ENCODE data around the gene LRCH1. TPM values are rescaled to one million over a fixed set of nuclear protein-coding genes. Genes with fewer than 3 reads are reported as not detected.
"Not testable (repeated sequence)": the region's sequence is repeated elsewhere in the genome, so short reads cannot be mapped to it uniquely, and the experiment has no call there.

Gene LRCH1
- total RNA-seq, 1 donor: 10.0 TPM

DNA sequence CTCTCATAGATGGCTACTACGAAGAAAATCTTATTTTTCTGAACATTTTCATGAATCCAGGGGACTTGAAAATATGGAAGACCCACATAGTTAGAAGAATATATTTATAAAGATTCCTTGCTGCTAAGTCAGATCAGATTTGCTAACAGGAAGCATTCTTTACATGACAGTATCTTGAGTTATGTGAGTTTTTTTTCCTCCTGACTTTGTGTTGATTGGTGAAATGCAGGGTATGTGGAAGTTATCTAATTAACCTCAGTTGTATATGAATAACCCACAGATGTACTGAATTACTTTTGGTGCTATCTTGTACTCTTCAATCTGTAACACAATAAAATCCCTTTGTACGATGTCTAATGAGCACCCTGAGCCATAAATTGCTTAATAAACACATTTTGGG lies 190.2 kb downstream of the LRCH1 start:
- DNase-seq (ENCODE audit: low read depth in 2 of 3, low spot score in 2 of 3): no peak

DNA sequence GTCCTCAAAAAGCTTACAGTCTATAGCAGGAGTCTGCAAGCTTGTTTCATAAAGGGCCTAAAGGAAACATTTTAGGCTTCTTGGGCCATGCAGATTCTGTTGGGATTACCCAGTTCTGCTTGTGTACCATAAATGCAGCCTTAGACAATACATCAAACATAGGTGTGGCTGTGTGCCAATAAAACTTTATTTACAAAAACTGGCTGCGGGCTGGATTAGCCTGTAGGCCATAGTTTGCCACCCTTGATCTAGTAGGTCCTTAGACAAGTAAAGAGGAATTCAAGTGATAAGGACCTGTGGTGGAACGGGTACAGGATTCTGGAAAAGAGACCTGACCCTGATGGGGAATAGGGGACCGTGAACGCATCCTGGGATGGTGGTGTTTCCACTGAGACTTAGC lies 192.1 kb downstream of the LRCH1 start:
- no peak for DNase-seq (ENCODE audit: low read depth in 2 of 3, low spot score in 2 of 3)

DNA sequence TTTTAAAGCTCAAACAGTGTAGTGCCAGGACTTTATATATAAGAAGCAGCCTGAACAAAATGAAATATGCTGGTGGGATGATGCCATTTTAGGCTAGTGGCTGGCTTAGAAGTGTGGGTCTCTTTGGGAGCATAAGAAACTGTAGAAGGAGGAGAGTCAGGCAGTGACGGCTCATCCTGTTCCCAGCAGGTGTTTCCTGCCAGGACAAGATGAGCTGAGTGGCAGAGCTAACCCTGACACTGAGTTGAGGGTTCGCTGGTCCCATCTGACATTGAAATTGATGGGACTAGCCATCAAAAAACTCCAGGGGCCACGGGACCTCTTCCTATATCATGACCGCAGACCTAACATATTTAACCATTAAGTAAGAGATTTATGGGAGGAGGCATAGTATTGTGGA lies 192.7 kb downstream of the LRCH1 start:
- DNase-seq (ENCODE audit: low read depth in 2 of 3, low spot score in 2 of 3): peak in 1 of 3 donors; percentile 51

DNA sequence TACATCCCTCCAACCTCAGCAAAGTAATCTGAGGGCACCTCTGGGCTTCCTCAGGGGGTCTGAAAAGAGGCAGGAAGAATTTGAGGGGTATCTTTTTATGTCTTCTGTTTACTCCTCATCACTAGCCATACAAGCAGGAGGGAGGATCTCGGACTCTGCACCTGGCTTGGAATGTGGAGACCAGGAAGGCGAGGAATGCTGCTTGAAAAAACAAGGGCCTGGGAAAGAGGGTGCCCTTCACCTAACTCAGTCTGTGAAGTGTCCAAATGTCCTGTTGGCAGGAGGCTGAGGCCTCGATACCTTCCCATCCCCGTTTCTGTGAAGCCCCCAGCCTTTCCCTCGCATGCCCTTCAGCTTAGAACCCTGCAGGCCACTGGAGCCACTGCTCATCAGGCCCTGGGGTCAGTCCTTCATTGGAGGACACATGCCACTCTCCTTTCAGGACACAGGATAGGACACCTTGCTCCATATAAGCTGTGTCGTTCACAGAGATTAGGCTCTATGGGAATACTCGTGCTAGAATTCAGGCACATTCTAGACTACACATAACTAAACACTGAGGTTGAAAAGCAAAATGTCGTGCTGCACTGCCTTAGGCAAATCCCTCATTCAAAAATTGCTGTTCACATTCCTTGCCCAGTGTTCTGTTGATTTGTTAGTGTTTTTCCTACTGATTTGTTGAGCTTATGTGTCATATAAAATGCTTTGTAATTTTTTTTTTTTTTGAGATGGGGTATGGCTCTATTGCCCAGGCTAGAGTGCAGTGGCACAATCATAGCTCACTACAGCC lies 194.3 kb downstream of the LRCH1 start:
- DNase-seq (ENCODE audit: low read depth in 2 of 3, low spot score in 2 of 3): no peak

DNA sequence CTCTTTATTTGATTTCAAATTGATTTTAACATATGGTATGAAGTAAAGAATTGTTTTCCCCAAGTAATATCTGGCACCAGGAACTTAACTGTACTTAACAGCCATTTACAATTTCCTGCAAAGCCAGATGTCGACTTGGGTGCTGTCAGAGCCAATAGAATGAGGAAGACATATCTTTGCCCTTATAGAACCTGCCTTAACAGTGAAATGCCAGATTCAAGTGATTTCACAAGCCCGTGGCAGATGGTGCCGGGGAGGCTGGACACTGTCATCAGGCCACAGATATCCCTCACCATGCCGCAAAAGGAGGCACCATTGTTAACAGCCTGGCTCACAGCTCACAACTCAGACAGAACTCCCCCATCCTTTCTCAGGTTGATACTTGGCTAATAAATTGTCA lies 195.3 kb downstream of the LRCH1 start:
- DNase-seq (ENCODE audit: low read depth in 2 of 3, low spot score in 2 of 3): peak in 1 of 3 donors; percentile 45

DNA sequence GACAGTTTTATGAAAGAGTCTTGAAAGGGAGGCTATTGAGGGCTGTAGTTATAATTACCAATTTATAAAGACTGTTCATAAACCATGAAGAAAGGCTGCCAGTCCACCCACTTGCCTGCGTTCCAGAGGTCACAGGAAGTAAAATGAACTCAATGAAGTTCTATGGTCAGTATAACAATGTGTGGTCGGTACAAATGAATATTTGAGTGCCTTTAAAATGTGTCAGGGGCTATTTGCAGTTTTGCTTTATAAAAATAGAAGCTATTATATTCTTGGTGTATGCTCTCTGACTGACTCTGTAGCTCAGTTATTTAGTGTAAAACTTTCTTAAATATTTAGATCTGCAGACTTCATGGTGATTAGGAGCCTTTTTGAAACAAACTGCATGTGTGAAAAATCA lies 197.0 kb downstream of the LRCH1 start:
- no peak for DNase-seq (ENCODE audit: low read depth in 2 of 3, low spot score in 2 of 3)

DNA sequence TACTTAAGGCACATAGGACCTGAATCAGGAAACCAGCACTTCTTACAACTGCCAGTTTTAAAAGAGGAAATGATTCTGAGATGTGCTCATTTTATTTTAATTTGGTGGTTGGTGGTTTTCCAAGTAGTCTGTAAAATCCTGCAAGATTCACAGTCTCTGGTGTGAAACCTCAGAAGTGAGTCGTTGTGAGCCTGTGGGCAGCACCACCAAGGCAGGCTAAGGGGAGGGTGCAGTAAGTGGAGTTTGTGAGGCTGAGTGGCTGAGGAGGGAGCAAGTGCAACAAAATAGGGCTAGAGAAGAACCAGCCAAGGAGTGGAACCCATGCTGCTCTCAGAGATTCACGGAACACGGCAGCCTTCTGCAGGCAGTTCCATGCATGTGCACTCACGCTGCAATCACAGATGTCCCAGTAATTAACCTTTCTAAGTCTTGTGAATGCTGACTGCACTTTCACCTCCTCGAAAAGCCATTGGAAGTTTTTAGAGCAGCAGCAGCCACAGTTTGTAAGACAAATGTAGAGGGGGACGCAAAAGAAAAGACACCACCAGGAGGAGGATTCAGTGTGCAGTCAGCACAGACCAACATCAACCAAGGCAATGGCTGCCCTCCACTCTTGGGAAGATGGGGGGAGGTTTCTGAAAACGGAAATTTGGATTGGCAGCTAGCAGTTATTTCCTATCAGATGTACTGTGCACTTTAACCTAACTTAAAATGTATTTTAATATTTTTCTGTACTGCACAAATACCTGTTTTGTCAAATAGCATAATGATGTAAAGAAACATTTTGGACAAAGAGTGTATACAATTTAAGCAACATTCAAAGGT lies 199.1 kb downstream of the LRCH1 start:
- peak in 2 of 3 donors; percentile 78 to 86 for DNase-seq (ENCODE audit: low read depth in 2 of 3, low spot score in 2 of 3)

DNA sequence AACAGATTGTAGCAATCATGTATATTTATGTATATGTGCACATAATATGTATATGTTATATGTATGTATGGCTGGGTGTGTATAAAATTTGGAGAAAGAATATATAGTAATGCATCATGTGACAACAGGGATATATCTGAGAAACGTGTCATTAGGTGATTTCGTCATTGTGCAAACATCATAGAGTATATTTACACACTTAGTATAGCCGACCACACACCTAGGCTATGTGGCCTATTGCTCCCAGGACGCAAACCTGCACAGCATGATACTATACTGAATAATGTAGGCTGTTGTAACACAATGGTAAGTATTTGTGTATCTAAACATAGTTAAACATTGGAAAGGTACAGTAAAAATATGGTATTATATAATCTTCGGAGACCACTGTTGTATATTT lies 200.2 kb downstream of the LRCH1 start:
- DNase-seq (ENCODE audit: low read depth in 2 of 3, low spot score in 2 of 3): no peak

DNA sequence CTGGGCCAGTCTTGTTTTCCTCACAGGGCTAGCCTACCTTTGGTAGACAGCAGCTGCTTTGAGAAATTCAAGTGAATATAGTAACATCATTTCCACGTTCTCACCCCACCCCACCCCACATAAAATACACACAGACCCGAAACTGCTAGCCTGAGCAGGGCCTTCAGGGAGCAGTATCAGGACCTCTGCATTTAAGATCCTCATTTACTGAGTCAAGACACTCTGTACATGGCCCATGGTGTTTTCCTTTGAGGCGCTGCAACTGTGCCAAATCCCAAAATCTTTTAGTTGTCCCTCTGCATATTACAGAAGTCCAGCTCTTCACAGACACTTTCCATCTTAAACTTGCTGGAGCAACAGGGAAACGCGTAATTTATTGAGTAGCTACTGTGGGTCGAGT lies 200.9 kb downstream of the LRCH1 start:
- DNase-seq (ENCODE audit: low read depth in 2 of 3, low spot score in 2 of 3): no peak

DNA sequence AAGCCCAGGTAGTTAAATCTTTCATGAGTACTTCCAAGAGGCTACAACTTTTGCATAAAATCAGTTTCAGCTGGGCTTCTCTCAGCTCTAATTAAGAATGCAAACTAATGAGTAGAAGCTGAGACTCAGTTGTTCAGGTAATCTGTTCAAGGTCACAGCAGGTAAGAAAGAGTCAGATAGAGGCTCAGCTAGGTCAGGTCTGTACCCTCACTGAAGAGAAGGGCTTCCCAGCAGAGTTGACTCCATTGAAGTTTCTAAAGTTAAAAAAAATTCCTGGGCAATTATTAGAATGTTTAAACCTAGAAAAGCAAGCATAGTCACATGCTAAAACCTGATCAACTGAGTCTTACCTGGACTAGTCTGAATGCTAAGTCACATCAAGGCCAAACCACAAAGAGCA lies 201.8 kb downstream of the LRCH1 start:
- DNase-seq (ENCODE audit: low read depth in 2 of 3, low spot score in 2 of 3): no peak

DNA sequence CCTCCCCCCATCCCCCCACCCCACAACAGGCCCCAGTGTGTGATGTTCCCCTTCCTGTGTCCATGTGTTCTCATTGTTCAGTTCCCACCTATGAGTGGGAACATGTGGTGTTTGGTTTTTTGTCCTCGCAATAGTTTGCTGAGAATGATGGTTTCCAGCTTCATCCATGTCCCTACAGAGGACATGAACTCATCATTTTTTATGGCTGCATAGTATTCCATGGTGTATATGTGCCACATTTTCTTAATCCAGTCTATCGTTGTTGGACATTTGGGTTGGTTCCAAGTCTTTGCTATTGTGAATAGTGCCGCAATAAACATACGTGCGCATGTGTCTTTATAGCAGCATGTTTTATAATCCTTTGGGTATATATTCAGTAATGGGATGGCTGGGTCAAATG lies 202.5 kb downstream of the LRCH1 start:
- not testable (repeated sequence) for DNase-seq (ENCODE audit: low read depth in 2 of 3, low spot score in 2 of 3)

DNA sequence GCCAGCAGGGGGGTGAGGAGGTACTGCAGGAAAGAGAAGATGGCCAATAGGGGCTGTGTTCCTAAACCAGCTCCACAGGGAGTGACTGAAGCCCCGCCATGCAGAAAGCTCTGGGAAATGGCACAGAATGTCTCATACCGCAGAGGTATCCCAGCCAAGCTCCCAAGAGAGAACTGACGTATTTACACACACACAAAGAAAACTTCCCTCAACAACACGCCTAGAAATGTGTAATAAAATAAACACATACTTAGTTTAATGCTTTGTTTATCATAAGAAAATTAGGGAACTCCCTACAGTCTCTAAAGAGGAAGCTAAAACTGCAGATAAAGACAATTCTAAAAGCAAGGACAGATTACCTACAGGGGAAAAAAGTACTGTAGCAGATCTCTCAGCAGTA lies 204.0 kb downstream of the LRCH1 start:
- DNase-seq (ENCODE audit: low read depth in 2 of 3, low spot score in 2 of 3): peak in 1 of 3 donors; percentile 51

DNA sequence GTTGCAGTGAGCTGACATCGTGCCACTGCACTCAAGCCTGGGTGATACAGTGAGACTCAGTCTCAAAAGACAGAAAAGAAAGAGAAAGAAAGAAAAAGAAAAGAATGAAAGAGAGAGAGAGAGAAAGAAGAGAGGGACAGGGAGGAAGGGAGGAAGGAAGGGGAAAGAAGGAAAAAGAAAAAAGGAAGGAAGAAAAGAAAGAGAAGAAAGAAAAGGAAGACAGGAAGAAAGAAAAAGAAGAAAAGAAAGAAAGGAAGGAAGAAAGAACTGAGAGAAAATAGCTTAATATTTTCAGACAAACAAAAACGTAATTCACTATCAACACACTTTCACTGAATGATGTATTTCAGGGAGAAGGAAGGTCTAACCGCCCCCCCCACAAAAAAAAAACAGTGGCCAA lies 204.7 kb downstream of the LRCH1 start:
- no peak for DNase-seq (ENCODE audit: low read depth in 2 of 3, low spot score in 2 of 3)

DNA sequence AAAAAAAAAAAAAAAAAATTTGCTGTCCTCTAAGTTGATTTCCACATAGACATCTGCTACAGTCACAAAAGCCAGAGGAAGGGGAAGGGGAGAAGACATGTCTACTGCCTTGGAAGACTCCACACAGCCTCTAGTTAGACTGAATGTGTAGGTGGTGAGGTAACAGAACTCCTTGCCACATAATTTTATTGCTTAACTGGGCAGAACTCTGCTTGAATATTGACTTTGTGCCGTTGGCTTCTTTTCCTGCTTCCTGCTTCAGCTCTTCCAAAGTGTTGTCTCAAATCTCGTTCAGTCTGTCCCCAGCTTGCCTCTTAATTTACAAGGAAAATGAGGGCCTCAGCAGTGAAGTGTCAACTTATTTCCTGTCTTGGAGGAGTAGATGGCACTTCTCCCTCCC lies 206.9 kb downstream of the LRCH1 start:
- no peak for DNase-seq (ENCODE audit: low read depth in 2 of 3, low spot score in 2 of 3)

DNA sequence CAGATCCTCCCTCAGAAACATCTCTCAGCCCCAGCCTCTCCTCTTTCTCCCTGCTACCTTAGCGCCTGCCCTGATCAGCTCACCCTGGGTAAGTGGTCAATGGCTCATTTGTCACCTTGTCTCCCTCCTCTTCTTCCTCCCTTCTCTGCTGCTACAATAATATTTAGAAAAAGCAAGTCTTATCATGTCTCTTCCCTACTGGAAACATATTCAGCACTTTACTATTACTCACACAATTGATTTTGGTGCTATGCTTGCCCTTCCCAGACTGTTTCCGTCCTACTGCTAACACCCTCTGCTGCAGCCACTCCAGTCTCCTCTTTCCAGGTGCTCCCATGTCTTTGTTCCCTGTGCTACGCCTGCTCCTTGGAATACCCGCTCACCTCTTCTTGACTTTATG lies 208.2 kb downstream of the LRCH1 start:
- DNase-seq (ENCODE audit: low read depth in 2 of 3, low spot score in 2 of 3): no peak

DNA sequence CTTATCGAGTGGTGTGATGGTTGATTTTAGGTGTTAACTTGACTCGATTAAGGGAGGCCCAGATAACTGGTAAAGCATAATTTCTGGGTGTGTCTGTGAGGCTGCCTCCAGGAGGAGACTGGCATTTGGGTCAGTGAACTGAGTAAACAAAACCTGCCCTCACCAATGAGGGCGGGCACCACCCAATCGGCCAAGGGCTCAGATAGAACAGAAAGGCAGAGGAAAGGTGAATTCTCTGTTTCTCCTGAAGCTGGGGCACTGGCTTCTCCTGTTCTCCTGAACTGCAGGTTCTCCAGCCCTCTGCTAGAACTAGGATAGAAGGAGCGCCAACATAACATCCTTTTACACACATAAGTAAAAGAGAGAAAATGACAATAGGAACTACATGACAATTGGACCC lies 208.9 kb downstream of the LRCH1 start:
- no peak for DNase-seq (ENCODE audit: low read depth in 2 of 3, low spot score in 2 of 3)

DNA sequence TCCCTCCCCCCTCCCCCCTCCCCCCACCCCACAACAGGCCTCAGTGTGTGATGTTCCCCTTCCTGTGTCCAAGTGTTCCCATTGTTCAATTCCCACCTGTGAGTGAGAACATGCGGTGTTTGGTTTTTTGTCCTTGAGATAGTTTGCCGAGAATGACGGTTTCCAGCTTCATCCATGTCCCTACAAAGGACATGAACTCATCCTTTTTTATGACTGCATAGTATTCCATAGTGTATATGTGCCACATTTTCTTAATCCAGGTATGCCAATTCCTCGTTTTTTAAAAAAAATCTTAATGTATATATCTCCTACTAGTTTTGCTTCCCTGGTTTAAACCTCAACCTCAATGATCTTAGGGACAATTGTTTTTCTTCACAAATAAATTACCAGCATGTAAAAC lies 217.0 kb downstream of the LRCH1 start:
- DNase-seq (ENCODE audit: low read depth in 2 of 3, low spot score in 2 of 3): not testable (repeated sequence)

DNA sequence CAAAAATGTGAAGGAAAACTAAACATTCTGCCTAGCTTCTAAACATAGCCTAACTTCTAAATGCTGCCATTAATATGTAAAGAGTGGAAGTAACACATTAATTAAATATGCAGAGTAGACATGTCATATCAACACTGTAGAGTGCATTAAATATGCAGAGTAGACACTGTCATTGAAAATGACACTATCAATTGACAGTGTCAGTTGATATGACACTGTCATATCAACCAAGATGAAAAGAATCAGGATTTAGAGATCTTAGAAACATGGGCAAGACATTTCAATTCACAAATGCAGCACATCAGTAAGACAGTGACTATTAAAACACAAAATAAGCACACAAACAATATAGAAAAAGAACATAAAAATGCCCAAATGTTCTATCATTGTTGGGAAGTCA lies 218.7 kb downstream of the LRCH1 start:
- DNase-seq (ENCODE audit: low read depth in 2 of 3, low spot score in 2 of 3): no peak

DNA sequence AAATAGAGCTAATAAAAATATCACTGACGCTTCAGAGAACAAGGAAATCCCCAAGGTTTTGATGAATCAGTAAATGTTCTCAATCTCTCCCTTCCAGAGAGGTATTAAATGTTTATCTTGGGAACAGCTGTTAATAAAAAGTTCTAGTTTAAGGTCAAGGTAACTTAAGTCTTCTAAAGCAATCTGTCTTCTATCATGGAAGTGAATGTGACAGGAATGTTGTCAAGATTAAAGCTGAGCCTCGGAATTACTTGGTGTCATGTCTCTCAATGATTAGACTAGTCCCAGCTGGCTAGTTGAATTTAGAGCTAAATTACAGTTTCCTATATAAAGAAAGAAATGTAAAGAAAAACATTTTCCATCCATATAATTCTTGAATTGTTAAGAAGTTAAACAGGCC lies 220.6 kb downstream of the LRCH1 start:
- DNase-seq (ENCODE audit: low read depth in 2 of 3, low spot score in 2 of 3): no peak

DNA sequence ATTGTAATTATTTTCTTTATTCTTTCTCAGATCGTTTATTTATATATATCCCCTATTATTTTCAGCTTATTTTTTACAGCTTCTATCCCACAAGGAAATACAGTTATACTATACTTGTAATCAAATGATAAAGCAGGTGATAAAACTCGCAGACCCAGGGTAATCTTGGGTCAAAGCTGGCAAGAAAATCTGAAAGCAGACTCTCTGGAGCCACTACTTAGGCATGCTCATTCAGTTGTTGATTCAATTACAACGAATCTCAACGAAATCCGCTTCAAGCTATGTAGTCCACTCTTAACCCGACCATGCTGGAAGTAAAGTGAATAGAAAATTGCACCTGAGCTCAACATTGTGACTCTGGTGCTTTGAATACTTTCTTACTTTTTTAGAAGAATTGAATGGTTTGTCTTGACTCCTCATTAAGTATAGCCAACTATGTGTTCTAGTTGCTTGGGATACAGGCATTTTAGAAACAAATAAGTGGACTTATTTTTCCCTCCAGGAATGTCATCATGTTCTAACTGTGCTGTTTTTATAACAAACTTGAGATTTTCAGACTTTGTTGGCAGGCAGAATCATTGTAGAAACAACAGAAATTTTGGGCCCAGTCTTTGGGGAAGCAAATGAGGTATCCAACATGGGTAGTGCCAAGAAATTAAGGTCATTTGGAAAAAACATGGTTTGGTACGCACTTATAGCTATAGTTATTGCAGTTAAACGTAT lies 222.6 kb downstream of the LRCH1 start:
- no peak for DNase-seq (ENCODE audit: low read depth in 2 of 3, low spot score in 2 of 3)

DNA sequence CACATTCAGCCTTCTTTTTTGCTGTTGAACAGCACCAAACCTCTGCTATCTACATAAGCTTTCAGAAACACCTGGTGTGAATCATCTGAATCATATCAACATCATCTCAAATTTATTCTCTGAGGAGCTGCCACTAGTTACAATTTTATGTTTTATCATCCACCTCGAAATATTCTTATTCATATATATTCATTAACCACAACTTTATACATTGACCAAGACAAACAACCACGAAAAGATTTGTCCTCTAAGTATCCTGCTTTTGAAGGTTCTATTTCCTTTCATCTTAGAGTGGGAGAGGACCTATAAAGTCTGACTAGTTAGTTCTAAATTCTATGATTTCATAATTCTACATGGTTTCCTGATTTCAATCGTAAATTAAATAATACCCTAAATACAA lies 225.1 kb downstream of the LRCH1 start:
- DNase-seq (ENCODE audit: low read depth in 2 of 3, low spot score in 2 of 3): no peak
